ENCODE results near the gene ELOVL5. TPM values are rescaled to one million over a fixed set of nuclear protein-coding genes. Genes with fewer than 3 reads are reported as not detected.

The ELOVL5 gene
- total RNA-seq, 4 donors from 2014 or later = 5.6 to 7.2 (median 6.2) TPM

GRCh38 chr6:53343092-53343491 lies 5.7 kb downstream of the ELOVL5 start:
- H3K27me3 ChIP-seq = peaks cover 5 to 17% (median 10%) of the 10 kb centered on the region in 3 donors
- TF ChIP-seq POLR2A (IDR thresholded peaks at IDR 0.05) = no peak
- no peak for TF ChIP-seq CTCF (IDR thresholded peaks at IDR 0.05 in 4 of 5, conservative IDR thresholded peaks at IDR 0.05 in 1 of 5)
- H3K9me3 ChIP-seq = no peaks in the 10 kb centered on the region
- in situ Hi-C loops (cut with MboI; ENCODE audit: low sequenced_read_pairs in 4 of 4) = no loop called here
- ATAC-seq (no peak), DNase-seq (no peak)
- H3K4me1 ChIP-seq = peaks cover 8 to 14% of the 10 kb centered on the region in 2 donors
- no peak overlapping the region for H3K27ac ChIP-seq
- H3K4me3 ChIP-seq = no peak overlapping the region
- H3K36me3 ChIP-seq = no peaks in the 10 kb centered on the region
- intact Hi-C loops (cut with DNase I; ENCODE audit: low total_unique reads) = no loop called here

- intact Hi-C loops (cut with DNase I; ENCODE audit: low total_unique reads) = no loop called here
- TF ChIP-seq CTCF (IDR thresholded peaks at IDR 0.05 in 4 of 5, conservative IDR thresholded peaks at IDR 0.05 in 1 of 5) (no peak), POLR2A (IDR thresholded peaks at IDR 0.05) (no peak)
- peaks cover 0 to 8% (median 1%) of the 10 kb centered on the region in 3 donors for H3K27me3 ChIP-seq
Observed at GRCh38 chr6:53342217-53342616, 6.5 kb downstream of the ELOVL5 start.

GRCh38 chr6:53340536-53340935 lies 8.2 kb downstream of the ELOVL5 start:
- TF ChIP-seq POLR2A (IDR thresholded peaks at IDR 0.05) = no peak
- no peak for TF ChIP-seq CTCF (IDR thresholded peaks at IDR 0.05 in 4 of 5, conservative IDR thresholded peaks at IDR 0.05 in 1 of 5)
- ATAC-seq (no peak), DNase-seq (no peak)
- Histone ChIP-seq H3K36me3 (no peaks in the 10 kb centered on the region), H3K27me3 (no peaks in the 10 kb centered on the region), H3K4me1 (peaks cover 0 to 17% of the 10 kb centered on the region in 2 donors), H3K4me3 (no peak overlapping the region), H3K27ac (no peak overlapping the region), H3K9me3 (no peaks in the 10 kb centered on the region)
- intact Hi-C loops (cut with DNase I; ENCODE audit: low total_unique reads) (no loop called here), in situ Hi-C loops (cut with MboI; ENCODE audit: low sequenced_read_pairs in 4 of 4) (no loop called here)

More at GRCh38 chr6:53342217-53342616, 6.5 kb downstream of the ELOVL5 start:
- Histone ChIP-seq H3K9me3 (no peaks in the 10 kb centered on the region), H3K27ac (no peak overlapping the region), H3K4me1 (peaks cover under 1 to 17% of the 10 kb centered on the region in 2 donors), H3K36me3 (no peaks in the 10 kb centered on the region), H3K4me3 (no peak overlapping the region)
- no peak for ATAC-seq
- in situ Hi-C loops (cut with MboI; ENCODE audit: low sequenced_read_pairs in 4 of 4) = no loop called here
- no peak for DNase-seq

- Histone ChIP-seq H3K4me1 (peaks cover 0 to 18% of the 10 kb centered on the region in 2 donors), H3K27me3 (no peaks in the 10 kb centered on the region), H3K36me3 (no peaks in the 10 kb centered on the region), H3K27ac (no peak overlapping the region), H3K9me3 (no peaks in the 10 kb centered on the region), H3K4me3 (no peak overlapping the region)
- no peak for DNase-seq
- TF ChIP-seq CTCF (IDR thresholded peaks at IDR 0.05 in 4 of 5, conservative IDR thresholded peaks at IDR 0.05 in 1 of 5) = no peak
- TF ChIP-seq POLR2A (IDR thresholded peaks at IDR 0.05) = no peak
- ATAC-seq = no peak
- intact Hi-C loops (cut with DNase I; ENCODE audit: low total_unique reads) (no loop called here), in situ Hi-C loops (cut with MboI; ENCODE audit: low sequenced_read_pairs in 4 of 4) (no loop called here)
Observed at GRCh38 chr6:53339424-53339823, 9.3 kb downstream of the ELOVL5 start.

- in situ Hi-C loops (cut with MboI; ENCODE audit: low sequenced_read_pairs in 4 of 4) (no loop called here), intact Hi-C loops (cut with DNase I; ENCODE audit: low total_unique reads) (no loop called here)
- H3K36me3 ChIP-seq = no peaks in the 10 kb centered on the region
- DNase-seq (no peak), ATAC-seq (no peak)
- no peaks in the 10 kb centered on the region for H3K9me3 ChIP-seq
- H3K27ac ChIP-seq = no peak overlapping the region
- H3K4me1 ChIP-seq = peaks cover 0 to 18% of the 10 kb centered on the region in 2 donors
- no peaks in the 10 kb centered on the region for H3K27me3 ChIP-seq
- TF ChIP-seq POLR2A (IDR thresholded peaks at IDR 0.05) (no peak), CTCF (IDR thresholded peaks at IDR 0.05 in 4 of 5, conservative IDR thresholded peaks at IDR 0.05 in 1 of 5) (no peak)
- no peak overlapping the region for H3K4me3 ChIP-seq
Observed at GRCh38 chr6:53338304-53338703, 10.4 kb downstream of the ELOVL5 start.

Data from gastrocnemius medialis (tissue), 4 donors.